NCI-H1930 (cell line): Measurements from ENCODE around the gene SLC6A19.

Source experiments
- DNase-seq, 2 experiments: peaks; one replicate each; lab custom pipeline; 2025; lab: John Stamatoyannopoulos, UW

Gene SLC6A19

GRCh38 chr5:1209896-1210776 lies 8.7 kb downstream of the SLC6A19 start:
- no peak for DNase-seq

GRCh38 chr5:1210832-1211251 lies 9.4 kb downstream of the SLC6A19 start:
- no peak for DNase-seq

DNA sequence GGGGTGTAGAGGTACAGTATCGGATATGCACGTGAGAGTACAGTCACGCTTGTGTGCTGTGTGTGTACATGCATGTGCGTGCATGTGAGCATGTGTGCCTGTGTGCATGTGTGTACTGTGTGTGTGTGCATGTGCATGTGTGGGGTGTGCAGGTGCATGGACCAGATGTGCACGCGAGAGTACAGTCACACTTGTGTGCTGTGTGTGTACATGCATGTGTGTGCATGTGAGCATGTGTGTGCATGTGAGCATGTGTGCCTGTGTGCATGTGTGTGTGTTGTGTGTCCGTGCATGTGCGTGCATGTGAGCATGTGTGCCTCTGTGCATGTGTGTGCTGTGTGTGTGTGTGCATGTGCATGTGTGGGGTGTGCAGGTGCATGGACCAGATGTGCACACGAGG lies 10.3 kb downstream of the SLC6A19 start:
- DNase-seq, result no peak

- no peak for DNase-seq
These were observed 10.9 kb downstream of the SLC6A19 start for GRCh38 chr5:1212271-1212670.

DNA sequence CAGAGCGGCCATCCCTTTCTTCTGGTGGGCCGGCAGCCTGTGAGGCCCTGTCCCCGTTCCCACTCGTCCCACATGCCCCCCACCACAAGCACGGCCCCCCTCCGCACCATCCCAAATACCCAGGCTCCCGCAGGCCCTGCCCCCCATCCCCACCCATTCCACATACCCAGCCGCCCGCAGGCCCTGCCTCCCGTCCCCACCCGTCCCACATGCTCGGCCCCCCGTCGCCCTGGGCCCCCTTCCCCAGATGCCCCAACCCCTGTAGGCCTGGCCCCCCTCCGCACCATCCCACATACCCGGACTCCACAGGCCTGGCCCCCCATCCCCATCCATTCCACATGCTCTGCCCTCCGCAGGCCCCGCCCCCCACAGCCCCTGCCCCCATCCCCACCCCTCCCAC lies 11.5 kb downstream of the SLC6A19 start:
- no peak for DNase-seq

GRCh38 chr5:1213508-1214162 lies 12.2 kb downstream of the SLC6A19 start:
- DNase-seq, result no peak

DNA sequence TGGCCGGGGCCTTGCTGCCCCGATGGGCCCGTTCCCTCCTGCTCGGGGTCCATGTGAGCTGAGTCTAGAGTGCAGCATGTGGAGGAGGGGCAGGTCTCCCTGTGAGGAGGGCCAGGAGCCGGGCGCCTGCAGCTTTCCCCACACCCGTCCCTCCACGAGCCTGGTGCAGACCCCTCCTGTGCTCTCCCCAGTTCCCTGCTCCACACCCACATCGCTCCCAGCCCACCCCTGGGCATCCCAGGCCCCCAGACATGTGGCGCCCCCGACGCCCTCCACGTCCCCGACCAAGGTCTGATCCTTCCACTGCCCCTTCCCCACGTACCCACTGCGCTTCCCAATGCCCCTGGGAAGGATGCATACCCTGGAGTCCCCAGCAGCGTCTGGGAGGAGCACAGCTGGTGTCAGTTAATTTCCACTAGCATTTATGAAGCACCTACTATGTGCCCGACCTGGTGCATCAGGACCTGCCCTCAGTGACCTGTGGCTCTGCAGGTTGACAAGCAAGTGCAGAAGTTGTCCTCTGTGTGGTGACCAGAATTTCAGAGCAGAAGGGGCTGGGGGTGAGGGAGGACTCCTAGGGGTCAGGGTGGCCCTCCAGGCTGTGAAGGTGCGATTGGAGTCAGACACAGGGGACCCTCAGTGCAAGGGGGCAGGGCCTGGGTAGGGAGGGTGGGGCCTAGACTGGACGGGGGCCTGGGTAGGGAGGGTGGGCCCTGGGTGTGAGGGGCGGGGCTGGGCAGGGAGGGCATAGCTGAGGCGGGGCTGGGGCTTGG lies 13.0 kb downstream of the SLC6A19 start:
- no peak for DNase-seq

DNA sequence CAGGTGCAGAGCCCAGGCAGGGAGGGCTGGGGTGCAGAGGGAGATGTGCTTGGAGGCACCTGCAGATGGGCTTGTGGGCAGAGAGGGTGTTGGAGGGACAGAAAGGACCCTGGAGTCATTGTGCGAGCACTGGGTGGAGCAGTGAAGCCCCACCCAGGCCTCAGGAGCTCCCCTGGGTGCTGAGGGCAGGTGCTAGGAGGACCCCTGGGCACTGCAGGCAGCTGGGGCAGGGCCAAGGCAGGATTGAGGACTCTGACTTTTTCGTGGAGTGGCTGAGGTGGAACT lies 13.5 kb downstream of the SLC6A19 start:
- no peak for DNase-seq

DNA sequence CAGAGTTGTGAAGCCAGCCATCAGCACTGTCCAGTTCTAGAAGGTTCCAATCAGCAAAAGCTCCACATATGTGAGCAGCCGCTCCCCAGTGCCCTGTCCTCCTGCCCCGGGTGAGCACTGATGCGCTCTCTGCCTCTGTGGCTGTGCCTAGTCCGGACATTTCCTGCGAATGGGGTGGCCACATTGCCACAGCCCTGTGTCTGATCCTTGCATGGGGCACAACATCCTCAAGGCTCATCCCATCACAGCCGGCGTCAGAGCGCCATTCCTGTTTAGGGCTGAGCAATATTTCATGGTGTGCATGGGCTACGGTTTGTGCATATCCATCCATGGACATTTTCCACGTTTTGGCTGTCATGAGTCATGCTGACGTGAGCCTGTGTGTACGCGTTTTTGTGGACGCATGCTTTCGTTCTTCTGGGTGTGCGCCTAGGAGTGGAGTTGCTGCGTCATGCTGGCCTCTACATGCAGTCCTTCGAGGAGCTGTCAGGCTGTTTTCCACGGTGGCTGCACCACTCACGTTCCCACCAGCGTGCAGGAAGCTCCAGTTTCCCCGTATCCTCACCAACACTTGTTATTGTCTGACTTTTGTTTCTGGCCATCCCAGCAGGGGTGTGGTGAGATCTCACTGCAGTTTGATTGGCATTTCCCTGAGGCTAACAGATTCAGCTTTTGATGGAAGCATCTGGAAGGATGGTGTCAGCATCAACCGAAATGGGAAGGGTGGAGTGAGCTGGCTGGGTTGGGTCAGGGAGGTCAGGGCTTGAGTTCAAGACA lies 14.1 kb downstream of the SLC6A19 start:
- DNase-seq, result no peak

- DNase-seq, result no peak
These were observed 15.0 kb downstream of the SLC6A19 start for GRCh38 chr5:1216211-1216917.

GRCh38 chr5:1216918-1217295 lies 15.5 kb downstream of the SLC6A19 start:
- no peak for DNase-seq

GRCh38 chr5:1217596-1218206 lies 16.3 kb downstream of the SLC6A19 start:
- no peak for DNase-seq

DNA sequence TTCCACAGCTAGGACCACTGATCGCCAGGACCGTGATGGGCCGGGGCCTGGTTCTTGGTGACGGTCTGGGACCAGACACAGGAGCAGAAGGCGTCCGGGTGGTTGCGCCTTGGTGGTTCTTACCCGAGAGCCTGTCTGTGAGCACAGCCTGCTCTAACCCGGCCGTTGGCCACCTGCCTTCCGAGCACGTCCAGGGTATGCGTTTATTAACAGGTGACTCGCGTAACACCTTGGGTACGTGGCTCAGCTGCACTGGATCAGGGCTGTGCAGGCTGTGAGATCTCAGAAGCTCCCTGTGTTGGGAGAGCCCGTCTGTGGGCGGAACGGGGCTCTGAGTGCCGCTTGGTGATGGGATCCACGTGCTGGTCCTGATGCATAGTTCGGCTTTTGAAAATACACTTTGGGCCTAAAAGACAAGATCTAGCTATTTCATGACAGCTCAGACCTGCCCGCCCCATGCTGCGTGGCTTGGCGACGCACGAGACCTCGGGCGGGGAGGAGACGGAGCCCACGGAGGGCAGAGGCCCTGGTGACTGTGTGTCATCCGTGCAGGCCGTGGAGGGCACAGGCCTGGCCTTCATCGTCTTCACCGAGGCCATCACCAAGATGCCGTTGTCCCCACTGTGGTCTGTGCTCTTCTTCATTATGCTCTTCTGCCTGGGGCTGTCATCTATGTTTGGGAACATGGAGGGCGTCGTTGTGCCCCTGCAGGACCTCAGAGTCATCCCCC lies 17.1 kb downstream of the SLC6A19 start:
- no peak for DNase-seq

DNA sequence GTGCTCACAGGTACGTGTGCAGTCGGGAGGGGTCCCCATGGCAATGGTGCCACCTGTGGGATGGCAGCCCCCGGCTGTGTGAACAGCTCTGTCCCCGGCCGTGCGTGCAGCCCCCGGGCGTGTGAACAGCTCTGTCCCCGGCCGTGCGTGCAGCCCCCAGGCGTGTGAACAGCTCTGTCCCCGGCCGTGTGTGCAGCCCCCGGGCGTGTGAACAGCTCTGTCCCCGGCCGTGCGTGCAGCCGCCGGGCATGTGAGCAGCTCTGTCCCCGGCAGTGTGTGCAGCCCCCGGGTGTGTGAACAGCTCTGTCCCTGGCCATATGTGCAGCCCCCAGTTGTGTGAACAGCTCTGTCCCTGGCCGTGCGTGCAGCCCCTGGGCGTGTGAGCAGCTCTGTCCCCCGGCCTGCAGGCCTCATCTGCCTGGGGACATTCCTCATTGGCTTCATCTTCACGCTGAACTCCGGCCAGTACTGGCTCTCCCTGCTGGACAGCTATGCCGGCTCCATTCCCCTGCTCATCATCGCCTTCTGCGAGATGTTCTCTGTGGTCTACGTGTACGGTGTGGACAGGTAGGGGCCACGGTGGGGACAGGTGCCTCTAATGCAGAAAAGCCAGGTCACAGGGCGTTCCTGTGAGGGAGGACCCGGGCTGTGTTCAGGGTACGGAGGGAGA lies 17.8 kb downstream of the SLC6A19 start:
- DNase-seq, result no peak

DNA sequence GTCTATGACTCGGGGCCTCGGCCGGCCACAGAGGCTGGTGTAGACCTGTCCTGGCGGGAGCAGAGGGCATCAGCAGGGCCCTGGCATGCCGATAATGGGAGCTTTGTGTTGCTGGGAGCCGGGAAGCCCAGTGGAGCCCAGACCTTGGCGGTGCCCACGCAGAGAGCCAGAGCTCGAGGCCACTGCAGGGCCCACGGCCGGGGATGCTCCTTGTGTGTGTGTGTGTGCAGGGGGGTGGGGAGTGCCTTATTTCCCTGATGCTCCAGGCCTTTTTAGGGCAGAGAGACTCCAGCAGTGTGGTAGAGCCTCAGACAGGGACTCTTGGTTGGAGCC lies 18.3 kb downstream of the SLC6A19 start:
- DNase-seq, result no peak

DNA sequence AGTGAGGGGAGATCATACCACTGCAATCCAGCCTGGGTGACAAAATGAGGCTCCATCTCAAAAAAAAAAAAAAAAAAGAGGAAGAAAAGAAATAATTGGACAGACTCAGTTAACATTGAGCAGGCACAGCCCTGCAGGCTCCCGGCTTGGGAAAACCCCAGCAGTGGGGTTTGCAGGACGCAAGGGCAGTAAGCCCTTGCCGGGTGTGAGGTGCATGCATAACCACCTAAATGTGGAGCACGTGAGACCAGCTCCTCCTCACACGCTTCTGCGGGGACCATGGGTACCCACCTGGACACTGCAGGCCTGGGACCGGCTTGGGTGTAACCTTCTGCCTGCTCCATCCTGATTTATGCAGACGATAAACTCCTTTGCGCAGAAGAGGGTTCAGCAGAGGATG lies 19.0 kb downstream of the SLC6A19 start:
- no peak for DNase-seq

DNA sequence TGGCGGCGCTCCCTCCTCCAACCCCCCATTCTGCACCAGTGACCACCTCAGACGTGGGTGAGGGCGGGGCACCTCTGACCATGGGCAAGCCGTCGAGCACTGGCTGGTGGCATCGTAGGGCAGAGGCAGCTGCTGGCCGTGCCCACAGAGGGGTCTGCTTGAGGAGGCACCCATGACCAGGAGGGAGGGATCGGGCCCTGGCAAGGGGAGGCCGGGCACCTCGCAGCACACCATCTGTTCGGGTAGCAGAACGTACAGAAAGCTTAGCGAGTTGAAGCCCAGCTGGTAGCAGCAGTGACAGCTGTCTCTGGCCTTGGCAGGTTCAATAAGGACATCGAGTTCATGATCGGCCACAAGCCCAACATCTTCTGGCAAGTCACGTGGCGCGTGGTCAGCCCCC lies 19.4 kb downstream of the SLC6A19 start:
- DNase-seq, result no peak

DNA sequence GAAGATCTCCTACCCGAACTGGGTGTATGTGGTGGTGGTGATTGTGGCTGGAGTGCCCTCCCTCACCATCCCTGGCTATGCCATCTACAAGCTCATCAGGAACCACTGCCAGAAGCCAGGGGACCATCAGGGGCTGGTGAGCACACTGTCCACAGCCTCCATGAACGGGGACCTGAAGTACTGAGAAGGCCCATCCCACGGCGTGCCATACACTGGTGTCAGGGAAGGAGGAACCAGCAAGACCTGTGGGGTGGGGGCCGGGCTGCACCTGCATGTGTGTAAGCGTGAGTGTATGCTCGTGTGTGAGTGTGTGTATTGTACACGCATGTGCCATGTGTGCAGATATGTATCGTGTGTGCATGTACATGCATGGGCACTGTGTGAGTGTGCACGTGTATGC lies 20.3 kb downstream of the SLC6A19 start:
- no peak for DNase-seq

- no peak for DNase-seq
These were observed 20.8 kb downstream of the SLC6A19 start for GRCh38 chr5:1222147-1222546.
